GM12873 (cell line): ENCODE data around the gene INSM1.

Experiments
- CTCF ChIP-seq: IDR thresholded peaks from 2 replicates; pipeline ENCODE4 v1.5.1; 2012; ENCODE audit warnings: low read depth, mild to moderate bottlenecking, moderate library complexity, low read length, control low read depth; ENCODE audit not compliant: insufficient read depth; ENCODE audit errors: missing control alignments

INSM1 gene

DNA sequence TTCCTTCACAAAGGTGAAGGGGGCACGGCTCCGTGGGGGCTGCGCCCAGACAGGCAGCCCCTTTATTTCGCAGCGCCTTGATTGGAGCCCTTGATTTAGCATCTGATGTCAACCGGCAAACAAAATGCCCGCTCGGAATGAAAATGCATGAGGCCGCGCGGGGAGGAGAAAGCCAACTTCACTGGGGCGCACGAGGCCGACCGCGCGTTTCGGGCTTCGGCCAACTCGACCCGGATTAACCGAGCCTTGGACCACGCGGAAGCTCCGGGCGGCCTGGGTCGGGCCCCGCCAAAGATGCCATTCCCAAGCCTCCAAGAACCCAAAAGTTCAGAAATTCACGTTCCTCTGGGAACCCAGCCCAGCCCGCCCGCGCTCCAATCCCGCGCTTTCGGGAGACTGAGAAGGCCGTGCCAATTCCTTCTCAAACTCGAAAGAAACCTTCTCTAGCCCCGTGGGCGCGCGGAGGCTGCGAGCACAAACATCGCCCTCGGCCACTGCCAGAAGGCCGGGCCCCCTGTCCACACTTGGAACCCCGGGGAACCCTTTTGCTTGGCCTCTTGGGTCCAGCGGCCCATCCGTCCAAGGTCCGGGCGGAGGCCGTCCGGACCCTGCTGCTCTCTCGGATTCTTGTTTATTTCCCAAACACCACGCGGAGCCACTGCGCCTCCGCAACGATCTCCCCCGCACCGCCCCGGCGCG is 879 bp upstream of the INSM1 start:
- TF ChIP-seq CTCF: no peak

DNA sequence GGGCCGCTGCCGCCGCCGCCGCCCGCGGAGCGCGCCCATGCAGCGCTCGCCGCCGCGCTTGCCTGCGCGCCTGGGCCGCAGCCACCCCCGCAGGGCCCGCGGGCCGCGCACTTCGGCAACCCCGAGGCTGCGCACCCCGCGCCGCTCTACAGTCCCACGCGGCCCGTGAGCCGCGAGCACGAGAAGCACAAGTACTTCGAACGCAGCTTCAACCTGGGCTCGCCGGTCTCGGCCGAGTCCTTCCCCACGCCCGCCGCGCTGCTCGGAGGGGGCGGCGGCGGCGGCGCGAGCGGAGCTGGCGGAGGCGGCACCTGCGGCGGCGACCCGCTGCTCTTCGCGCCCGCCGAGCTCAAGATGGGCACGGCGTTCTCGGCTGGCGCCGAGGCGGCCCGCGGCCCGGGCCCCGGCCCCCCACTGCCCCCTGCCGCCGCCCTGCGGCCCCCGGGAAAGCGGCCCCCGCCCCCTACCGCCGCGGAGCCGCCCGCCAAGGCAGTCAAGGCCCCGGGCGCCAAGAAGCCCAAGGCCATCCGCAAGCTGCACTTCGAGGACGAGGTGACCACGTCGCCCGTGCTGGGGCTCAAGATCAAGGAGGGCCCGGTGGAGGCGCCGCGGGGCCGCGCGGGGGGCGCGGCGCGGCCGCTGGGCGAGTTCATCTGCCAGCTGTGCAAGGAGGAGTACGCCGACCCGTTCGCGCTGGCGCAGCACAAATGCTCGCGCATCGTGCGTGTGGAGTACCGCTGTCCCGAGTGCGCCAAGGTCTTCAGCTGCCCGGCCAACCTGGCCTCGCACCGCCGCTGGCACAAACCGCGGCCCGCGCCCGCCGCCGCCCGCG is 730 bp downstream of the INSM1 start:
- TF ChIP-seq CTCF: no peak

GRCh38 chr20:20369250-20370093 is 1.6 kb downstream of the INSM1 start:
- TF ChIP-seq CTCF: peak; percentile 26

DNA sequence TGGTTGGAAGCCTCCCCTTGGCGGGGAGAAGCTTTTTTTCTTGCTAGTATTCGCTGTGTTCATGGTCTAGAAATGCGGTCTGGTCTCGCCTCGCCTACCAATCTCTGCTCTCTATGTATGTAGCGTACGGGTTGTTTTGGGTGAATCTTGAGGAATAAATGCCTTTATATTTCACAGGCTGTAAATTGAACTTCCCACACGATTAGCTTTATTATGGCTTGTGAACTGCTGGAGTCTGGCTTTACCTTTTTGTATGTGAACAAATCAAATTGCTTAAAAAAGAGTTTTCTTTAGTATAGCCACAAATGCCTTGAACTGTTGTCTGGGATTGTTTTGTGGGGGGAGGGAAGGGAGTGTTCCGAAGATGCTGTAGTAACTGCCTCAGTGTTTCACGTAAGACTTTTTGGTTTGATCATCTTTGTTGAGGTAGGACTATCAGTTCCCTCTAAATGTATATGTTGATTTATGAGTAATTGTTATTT is 2.2 kb downstream of the INSM1 start:
- TF ChIP-seq CTCF: no peak

GRCh38 chr20:20371083-20371482 is 3.2 kb downstream of the INSM1 start:
- TF ChIP-seq CTCF: no peak

DNA sequence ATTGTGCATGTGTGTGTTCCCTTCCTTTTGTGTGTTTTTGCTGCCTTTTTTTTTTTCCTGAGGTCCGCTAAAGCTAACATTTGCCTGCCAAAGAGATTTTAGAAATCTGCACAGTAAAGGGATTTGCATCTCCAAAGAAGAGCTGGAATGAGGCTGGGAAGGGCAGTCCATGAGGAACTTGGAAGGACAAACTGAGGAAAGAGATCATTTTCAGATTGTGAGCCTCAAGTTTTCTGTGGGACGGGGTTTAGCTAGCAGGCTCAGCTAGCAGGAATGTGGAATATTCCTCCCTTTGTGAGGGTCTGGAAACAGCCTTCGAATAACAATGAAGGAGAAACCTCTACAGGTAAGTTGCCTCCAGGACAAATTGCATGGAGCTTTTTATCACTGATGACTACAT is 3.8 kb downstream of the INSM1 start:
- TF ChIP-seq CTCF: no peak
